HG02870 (cell line): ENCODE data around the gene CCDC68.
"Not testable (repeated sequence)": the region's sequence is repeated elsewhere in the genome, so short reads cannot be mapped to it uniquely, and the experiment has no call there.

Experiments used
- ATAC-seq: cut with Tn5 transposase; IDR thresholded peaks from one replicate; pipeline ENCODE4 v1.9.1; 2021; ENCODE audit warnings: mild to moderate bottlenecking, moderate library complexity; ENCODE audit not compliant: unreplicated experiment

CCDC68 gene

GRCh38 chr18:54878659-54879358 is 80.5 kb downstream of the CCDC68 start:
- ATAC-seq = no peak

GRCh38 chr18:54878159-54878622 is 81.1 kb downstream of the CCDC68 start:
- no peak for ATAC-seq

- ATAC-seq = no peak
Observed at GRCh38 chr18:54877076-54877475, 82.2 kb downstream of the CCDC68 start.

- ATAC-seq = no peak
Observed at GRCh38 chr18:54875063-54875462, 84.2 kb downstream of the CCDC68 start.

GRCh38 chr18:54873884-54874255 is 85.4 kb downstream of the CCDC68 start:
- no peak for ATAC-seq

- ATAC-seq = no peak
Observed at GRCh38 chr18:54872681-54873080, 86.6 kb downstream of the CCDC68 start.

- ATAC-seq = no peak
Observed at GRCh38 chr18:54871231-54871630, 88.0 kb downstream of the CCDC68 start.

GRCh38 chr18:54867131-54867530 is 92.1 kb downstream of the CCDC68 start:
- ATAC-seq = no peak

GRCh38 chr18:54860941-54861340 is 98.3 kb downstream of the CCDC68 start:
- ATAC-seq = no peak

- ATAC-seq = no peak
Observed at GRCh38 chr18:54859667-54860421, 99.4 kb downstream of the CCDC68 start.

GRCh38 chr18:54857499-54857898 is 101.8 kb downstream of the CCDC68 start:
- ATAC-seq = no peak

GRCh38 chr18:54856105-54856646 is 103.1 kb downstream of the CCDC68 start:
- no peak for ATAC-seq

GRCh38 chr18:54855050-54855449 is 104.2 kb downstream of the CCDC68 start:
- not testable (repeated sequence) for ATAC-seq

GRCh38 chr18:54852780-54853675 is 106.2 kb downstream of the CCDC68 start:
- no peak for ATAC-seq
